ENCODE data around the gene CMSS1.

- TF ChIP-seq PBX3 (IDR thresholded peaks at IDR 0.05) (no peak), CTCF (IDR thresholded peaks at IDR 0.05) (no peak), POLR2A (IDR thresholded peaks at IDR 0.05; ENCODE audit: low read length) (no peak), MYC (IDR thresholded peaks at IDR 0.05; ENCODE audit: borderline replicate concordance, low read length) (no peak), REST (IDR thresholded peaks at IDR 0.05) (no peak), NR3C1 (IDR thresholded peaks at IDR 0.05) (no peak), USF2 (IDR thresholded peaks at IDR 0.05) (no peak), FOSL2 (IDR thresholded peaks at IDR 0.05) (no peak), FOSL2 (CRISPR knock-in tag; IDR thresholded peaks at IDR 0.05) (no peak), MAFK (IDR thresholded peaks at IDR 0.05; ENCODE audit: partially characterized antibody) (no peak), ZC3H11A (IDR thresholded peaks at IDR 0.05) (no peak), CHD2 (IDR thresholded peaks at IDR 0.05; ENCODE audit: low read length, partially characterized antibody) (no peak), ELK1 (IDR thresholded peaks at IDR 0.05; ENCODE audit: low read depth, low read length) (no peak), SREBF2 (IDR thresholded peaks at IDR 0.05) (no peak), KDM5A (IDR thresholded peaks at IDR 0.05) (no peak)
Observed at GRCh38 chr3:100009276-100010086, 191.8 kb downstream of the CMSS1 start.

Data from A549 (cell line).